ENCODE measurements around the gene SLC5A5. TPM values are rescaled to one million over a fixed set of nuclear protein-coding genes. Genes with fewer than 3 reads are reported as not detected.

The SLC5A5 gene
- total and polyA plus RNA-seq, 2 of the 8 experiments (the other 6 are each of a cell fraction or from before 2014, with no cell fraction given) = 1.5 to 1.8 TPM

DNA sequence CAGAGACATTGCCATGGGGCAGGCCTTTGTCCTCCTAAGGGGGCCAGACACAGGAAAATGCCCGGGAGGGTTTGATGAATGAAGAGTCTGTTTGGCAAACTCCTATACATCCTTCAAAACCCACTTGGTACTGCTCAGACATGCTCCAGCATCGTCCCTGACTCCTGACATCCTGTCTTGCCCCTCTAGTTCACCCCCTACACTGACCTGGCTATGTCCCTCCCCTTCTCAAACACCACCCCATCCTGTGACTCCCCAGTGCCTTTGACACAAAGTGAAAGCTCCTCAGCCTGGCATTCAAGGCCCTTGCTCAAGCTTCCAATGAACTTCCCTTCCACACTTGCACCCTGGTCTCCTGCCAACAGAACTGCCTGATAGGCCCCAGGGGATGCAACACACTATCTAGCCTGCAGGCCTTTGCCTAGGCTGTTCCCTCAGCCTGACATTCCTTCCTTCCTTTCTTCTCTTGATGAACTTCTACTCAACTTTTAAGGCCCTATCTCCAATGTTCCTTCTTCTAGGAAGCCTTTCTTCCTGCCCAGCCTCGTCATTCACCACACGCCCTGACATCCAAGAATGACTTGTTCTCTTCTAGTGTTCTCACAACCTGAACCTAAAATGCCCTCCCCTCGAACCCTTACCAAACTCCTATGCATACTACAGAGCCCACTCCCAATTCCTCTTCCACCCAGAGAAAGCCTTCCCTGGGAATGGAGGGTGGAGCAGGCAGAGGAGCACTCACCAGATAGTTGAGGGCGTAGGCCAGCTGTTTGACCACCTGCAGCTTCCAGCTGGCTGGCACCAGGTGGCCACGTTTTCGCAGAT lies 36.4 kb upstream of the SLC5A5 start (continued):
- TF ChIP-seq TEAD4 (IDR thresholded peaks at IDR 0.05; ENCODE audit: low read depth, low read length) (no peak), POLR2A (IDR thresholded peaks at IDR 0.05; ENCODE audit: control extremely low read depth in 1 of 2, low read depth in 2 of 2, low read length in 2 of 2) (no peak), JUN (IDR thresholded peaks at IDR 0.05; ENCODE audit: low read depth, low read length) (no peak), RNF2 (IDR thresholded peaks at IDR 0.05; ENCODE audit: borderline replicate concordance, low read depth, low read length, missing control alignments, poor library complexity, severe bottlenecking) (no peak)
